ENCODE results near the gene LDHAL6B. TPM values are rescaled to one million over a fixed set of nuclear protein-coding genes. Genes with fewer than 3 reads are reported as not detected.

Gene LDHAL6B
- total RNA-seq, 1 donor from 2014 or later = not detected

DNA sequence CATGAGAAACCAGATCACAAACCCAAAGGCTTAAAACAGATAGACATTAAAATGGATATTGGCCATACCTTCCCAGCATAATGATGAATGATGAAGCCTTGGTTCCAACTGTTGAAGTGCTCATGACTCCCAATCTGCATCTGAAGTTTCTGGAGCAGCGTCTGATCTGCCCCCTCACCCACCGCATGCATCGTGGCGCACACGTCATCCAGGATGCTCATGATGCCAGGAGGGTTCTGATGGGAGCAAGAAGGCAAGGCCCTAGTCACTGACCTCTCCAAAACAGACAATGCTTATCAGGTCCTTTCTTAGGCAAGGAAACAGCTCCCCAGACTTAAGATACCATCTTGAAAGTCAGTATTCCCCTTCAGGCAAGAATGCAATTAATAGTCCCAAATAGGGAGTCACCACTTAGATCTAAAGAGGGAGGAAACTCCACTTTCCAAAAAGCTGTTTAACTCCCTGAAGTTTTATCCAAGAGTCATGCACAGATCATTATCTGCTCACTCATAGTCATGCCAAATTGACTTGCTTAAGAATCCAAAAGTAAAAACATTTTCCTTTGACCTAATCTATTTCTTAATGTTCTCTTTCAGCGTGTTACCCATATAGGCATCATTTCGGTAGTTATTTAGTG lies 2.1 kb downstream of the LDHAL6B start:
- no peak for DNase-seq
- H3K36me3 ChIP-seq = peaks cover 58% of the 10 kb centered on the region
- H3K4me3 ChIP-seq = no peak overlapping the region
- TF ChIP-seq, protein P1, sequence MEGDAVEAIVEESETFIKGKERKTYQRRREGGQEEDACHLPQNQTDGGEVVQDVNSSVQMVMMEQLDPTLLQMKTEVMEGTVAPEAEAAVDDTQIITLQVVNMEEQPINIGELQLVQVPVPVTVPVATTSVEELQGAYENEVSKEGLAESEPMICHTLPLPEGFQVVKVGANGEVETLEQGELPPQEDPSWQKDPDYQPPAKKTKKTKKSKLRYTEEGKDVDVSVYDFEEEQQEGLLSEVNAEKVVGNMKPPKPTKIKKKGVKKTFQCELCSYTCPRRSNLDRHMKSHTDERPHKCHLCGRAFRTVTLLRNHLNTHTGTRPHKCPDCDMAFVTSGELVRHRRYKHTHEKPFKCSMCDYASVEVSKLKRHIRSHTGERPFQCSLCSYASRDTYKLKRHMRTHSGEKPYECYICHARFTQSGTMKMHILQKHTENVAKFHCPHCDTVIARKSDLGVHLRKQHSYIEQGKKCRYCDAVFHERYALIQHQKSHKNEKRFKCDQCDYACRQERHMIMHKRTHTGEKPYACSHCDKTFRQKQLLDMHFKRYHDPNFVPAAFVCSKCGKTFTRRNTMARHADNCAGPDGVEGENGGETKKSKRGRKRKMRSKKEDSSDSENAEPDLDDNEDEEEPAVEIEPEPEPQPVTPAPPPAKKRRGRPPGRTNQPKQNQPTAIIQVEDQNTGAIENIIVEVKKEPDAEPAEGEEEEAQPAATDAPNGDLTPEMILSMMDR (IDR thresholded peaks at IDR 0.05) = no peak
- H3K27me3 ChIP-seq = no peaks in the 10 kb centered on the region
- intact Hi-C loops (cut with DNase I) = no loop called here
- no peaks in the 10 kb centered on the region for H3K9me3 ChIP-seq
- ATAC-seq = no peak
- H3K4me1 ChIP-seq = no peaks in the 10 kb centered on the region
- no peak overlapping the region for H3K27ac ChIP-seq

DNA sequence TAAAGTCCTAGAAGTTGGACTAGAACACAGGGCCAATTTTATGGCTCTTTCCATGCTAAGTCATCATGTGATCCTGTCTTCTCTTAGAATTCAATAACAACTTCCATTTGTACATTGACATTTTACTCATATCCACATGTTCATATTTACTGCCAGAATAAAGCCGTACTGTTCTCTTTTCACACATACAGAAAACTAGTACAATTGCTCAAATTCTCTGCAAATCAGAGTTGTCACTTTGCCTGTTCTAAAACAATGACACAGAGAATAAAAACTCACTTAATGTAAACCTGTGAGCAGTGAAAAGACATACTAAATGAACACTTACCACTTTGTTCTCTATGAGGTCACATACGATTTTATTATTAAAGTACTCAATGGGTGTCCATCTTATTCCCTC lies 3.5 kb downstream of the LDHAL6B start:
- no peak for ATAC-seq
- DNase-seq = no peak
- Histone ChIP-seq H3K9me3 (no peaks in the 10 kb centered on the region), H3K4me3 (no peak overlapping the region), H3K27me3 (no peaks in the 10 kb centered on the region), H3K4me1 (no peaks in the 10 kb centered on the region), H3K36me3 (peaks cover 58% of the 10 kb centered on the region), H3K27ac (no peak overlapping the region)
- intact Hi-C loops (cut with DNase I) = no loop called here
- TF ChIP-seq, protein P1 (IDR thresholded peaks at IDR 0.05) = no peak

DNA sequence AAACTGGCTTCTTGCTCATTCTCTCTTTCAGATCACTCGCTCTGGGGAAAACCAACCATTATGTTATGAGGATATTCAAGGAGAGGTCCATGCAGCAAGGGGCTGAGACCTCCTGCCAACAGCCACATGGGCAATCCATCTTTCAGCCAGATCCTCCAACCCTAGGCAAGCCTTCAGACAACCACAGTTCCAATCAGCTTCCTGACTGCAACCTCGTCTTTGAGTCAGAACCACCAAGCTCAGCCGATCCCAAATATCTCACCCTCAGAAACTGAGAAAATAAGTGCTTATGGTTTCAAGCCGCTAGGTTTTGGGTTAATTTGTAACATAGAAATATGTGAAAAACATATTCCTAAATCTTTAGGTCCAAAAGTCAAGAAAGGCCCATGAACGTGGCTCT lies 10.3 kb downstream of the LDHAL6B start:
- DNase-seq (no peak), ATAC-seq (no peak)
- no peak overlapping the region for H3K4me3 ChIP-seq
- no peaks in the 10 kb centered on the region for H3K4me1 ChIP-seq
- intact Hi-C loops (cut with DNase I) = no loop called here
- no peak overlapping the region for H3K27ac ChIP-seq
- H3K36me3 ChIP-seq = peaks cover 22% of the 10 kb centered on the region
- no peaks in the 10 kb centered on the region for H3K27me3 ChIP-seq
- no peaks in the 10 kb centered on the region for H3K9me3 ChIP-seq
- TF ChIP-seq, protein P1 (IDR thresholded peaks at IDR 0.05) = no peak

DNA sequence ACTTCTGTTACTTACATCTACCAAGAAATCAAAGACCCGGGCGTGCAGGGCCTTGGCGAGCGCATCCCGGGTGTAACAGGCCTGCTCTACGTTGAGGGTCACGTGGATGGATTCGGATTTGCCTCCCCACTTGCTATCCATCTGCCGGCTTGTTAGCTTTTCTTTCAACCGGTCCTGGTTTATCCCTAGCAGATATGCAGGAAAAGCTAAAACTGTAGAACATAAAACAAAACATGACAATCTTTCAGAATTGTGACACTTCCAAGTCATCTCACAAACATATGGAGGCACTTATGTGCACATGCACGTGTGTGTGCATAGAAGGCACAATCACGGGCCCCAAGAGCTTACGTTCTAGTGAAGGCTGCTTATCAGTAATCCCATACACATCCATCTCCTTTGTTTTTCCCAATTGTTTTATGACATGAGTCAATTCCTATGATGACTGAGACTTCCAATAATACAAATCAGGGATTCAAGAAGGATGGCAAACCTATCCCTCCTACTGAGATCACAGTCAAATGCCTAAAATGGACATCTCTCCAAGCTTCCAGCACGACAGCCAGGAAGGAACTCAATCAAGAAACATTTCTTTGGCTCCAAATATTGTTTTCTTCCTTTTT lies 11.3 kb downstream of the LDHAL6B start:
- TF ChIP-seq, protein P1 (IDR thresholded peaks at IDR 0.05) = no peak

DNA sequence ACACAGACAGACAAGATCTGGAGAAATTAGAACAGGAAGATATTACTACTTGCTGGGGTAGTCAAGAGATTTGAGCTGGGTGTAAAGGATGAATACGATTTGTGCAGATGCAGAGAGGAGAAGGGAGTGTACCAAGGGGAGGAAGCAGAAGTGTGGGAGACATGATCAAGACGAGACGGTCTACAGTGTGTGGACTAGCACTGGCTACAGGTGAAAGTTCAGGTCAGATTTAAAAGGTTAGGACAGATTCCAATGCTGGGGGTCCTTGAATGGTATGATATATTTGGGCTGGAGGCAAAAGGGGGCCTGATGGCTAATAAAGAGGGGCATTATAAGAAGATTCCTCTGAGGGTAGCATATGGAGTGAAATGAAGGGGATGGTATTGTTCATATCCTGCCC lies 12.1 kb downstream of the LDHAL6B start:
- intact Hi-C loops (cut with DNase I) = no loop called here
- Histone ChIP-seq H3K9me3 (no peaks in the 10 kb centered on the region), H3K36me3 (peaks cover 32% of the 10 kb centered on the region), H3K4me1 (peaks cover 3% of the 10 kb centered on the region), H3K27ac (no peak overlapping the region), H3K4me3 (no peak overlapping the region), H3K27me3 (no peaks in the 10 kb centered on the region)
- TF ChIP-seq, protein P1 (IDR thresholded peaks at IDR 0.05) = no peak
- DNase-seq (no peak), ATAC-seq (no peak)

More for the DNA sequence above, 11.3 kb downstream of the LDHAL6B start:
- intact Hi-C loops (cut with DNase I) = no loop called here
- H3K27me3 ChIP-seq = no peaks in the 10 kb centered on the region
- H3K9me3 ChIP-seq = no peaks in the 10 kb centered on the region
- peaks cover 26% of the 10 kb centered on the region for H3K36me3 ChIP-seq
- no peak overlapping the region for H3K27ac ChIP-seq
- ATAC-seq (no peak), DNase-seq (no peak)
- H3K4me3 ChIP-seq = no peak overlapping the region
- no peaks in the 10 kb centered on the region for H3K4me1 ChIP-seq

Data from upper lobe of right lung (tissue), 1 donor.